ENCODE data around the gene CADM2. TPM values are rescaled to one million over a fixed set of nuclear protein-coding genes. Genes with fewer than 3 reads are reported as not detected.

Gene CADM2
- total and polyA plus RNA-seq, 2 donors (not counting 3 experiments of a cell fraction or from before 2014, with no cell fraction given) = not detected

GRCh38 chr3:85051786-85052185 lies 93.0 kb downstream of the CADM2 start:
- no peak overlapping the region for H2AFZ ChIP-seq (ENCODE audit: low read depth, low read length)
- no peaks in the 10 kb centered on the region for H4K20me1 ChIP-seq (replicated peaks; ENCODE audit: control insufficient read depth, extremely low read depth, insufficient read depth, low read length)
- no peak overlapping the region for H3K27ac ChIP-seq (ENCODE audit: insufficient read depth, low read depth, low read length)
- H3K9me1 ChIP-seq (replicated peaks; ENCODE audit: control insufficient read depth, extremely low read depth, insufficient read depth, low read length) = no peaks in the 10 kb centered on the region
- no peak overlapping the region for H3K9ac ChIP-seq (replicated peaks; ENCODE audit: extremely low read depth, insufficient read depth, low read length)
- H3K4me2 ChIP-seq (ENCODE audit: insufficient read depth, low read length) = no peak overlapping the region
- FAIRE-seq = no peak
- ChIA-PET CTCF (no interaction called here), POLR2A (no interaction called here)
- H3K4me1 ChIP-seq (ENCODE audit: control insufficient read depth, extremely low read depth, insufficient read depth, low read length) = no peaks in the 10 kb centered on the region
- no peaks in the 10 kb centered on the region for H3K9me3 ChIP-seq (replicated peaks; ENCODE audit: control insufficient read depth, insufficient read depth, low read length)
- H3K36me3 ChIP-seq (ENCODE audit: control insufficient read depth in 2 of 2, extremely low read depth in 1 of 2, insufficient read depth in 2 of 2, low read length in 2 of 2) = no peaks in the 10 kb centered on the region
- no peak for DNase-seq (ENCODE audit: low read depth, low spot score)
- dilution Hi-C loops (cut with MboI; ENCODE audit: extremely low pct_ligation_motif_present, low sequenced_read_pairs) (no loop called here), intact Hi-C loops (cut with micrococcal nuclease) (no loop called here)
- H3K27me3 ChIP-seq (ENCODE audit: control insufficient read depth in 2 of 2, insufficient read depth in 2 of 2, low read length in 2 of 2) = no peaks in the 10 kb centered on the region
- H3K79me2 ChIP-seq (ENCODE audit: control insufficient read depth, insufficient read depth, low read length) = no peaks in the 10 kb centered on the region
- TF ChIP-seq FOS (IDR thresholded peaks at IDR 0.05; ENCODE audit: borderline replicate concordance, insufficient read depth, low read length) (no peak), POLR2AphosphoS5 (IDR thresholded peaks at IDR 0.05; ENCODE audit: insufficient read depth, low read depth, low read length) (no peak), EZH2 (IDR thresholded peaks at IDR 0.05; ENCODE audit: borderline replicate concordance, low read depth, low read length, severe bottlenecking) (no peak), CTCF (IDR thresholded peaks at IDR 0.05; ENCODE audit: extremely low read depth in 1 of 2, insufficient read depth in 1 of 2, low read depth in 1 of 2, low read length in 2 of 2) (no peak), POLR2A (IDR thresholded peaks at IDR 0.05; ENCODE audit: low read depth, low read length) (no peak), GATA2 (IDR thresholded peaks at IDR 0.05; ENCODE audit: insufficient read depth, insufficient read length, low read depth, low read length) (no peak), JUN (IDR thresholded peaks at IDR 0.05; ENCODE audit: borderline replicate concordance, insufficient read depth, insufficient read length, low read depth) (no peak), MYC (IDR thresholded peaks at IDR 0.05; ENCODE audit: low read depth, low read length) (no peak)
- TF ChIP-seq, protein P1, sequence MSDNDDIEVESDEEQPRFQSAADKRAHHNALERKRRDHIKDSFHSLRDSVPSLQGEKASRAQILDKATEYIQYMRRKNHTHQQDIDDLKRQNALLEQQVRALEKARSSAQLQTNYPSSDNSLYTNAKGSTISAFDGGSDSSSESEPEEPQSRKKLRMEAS (IDR thresholded peaks at IDR 0.05; ENCODE audit: insufficient read depth, insufficient read length) = no peak
- no peak overlapping the region for H3K4me3 ChIP-seq (replicated peaks in 1 of 3; ENCODE audit: insufficient read depth in 1 of 3, low read depth in 1 of 3, low read length in 3 of 3)
- no TSS peak for BruUV-seq (replicated peaks)
